Stimulated activated CD4-positive, alpha-beta T cell treated with anti-CD3 and anti-CD28 coated beads, Interleukin-4, amount 100 ng/mL, for 24 hours (primary cell): Measurements from ENCODE around the gene NDUFS7.

Source experiments
- DNase-seq: peaks from one replicate; pipeline ENCODE4 v3.0.0-alpha.2; 2020

Gene NDUFS7

DNA sequence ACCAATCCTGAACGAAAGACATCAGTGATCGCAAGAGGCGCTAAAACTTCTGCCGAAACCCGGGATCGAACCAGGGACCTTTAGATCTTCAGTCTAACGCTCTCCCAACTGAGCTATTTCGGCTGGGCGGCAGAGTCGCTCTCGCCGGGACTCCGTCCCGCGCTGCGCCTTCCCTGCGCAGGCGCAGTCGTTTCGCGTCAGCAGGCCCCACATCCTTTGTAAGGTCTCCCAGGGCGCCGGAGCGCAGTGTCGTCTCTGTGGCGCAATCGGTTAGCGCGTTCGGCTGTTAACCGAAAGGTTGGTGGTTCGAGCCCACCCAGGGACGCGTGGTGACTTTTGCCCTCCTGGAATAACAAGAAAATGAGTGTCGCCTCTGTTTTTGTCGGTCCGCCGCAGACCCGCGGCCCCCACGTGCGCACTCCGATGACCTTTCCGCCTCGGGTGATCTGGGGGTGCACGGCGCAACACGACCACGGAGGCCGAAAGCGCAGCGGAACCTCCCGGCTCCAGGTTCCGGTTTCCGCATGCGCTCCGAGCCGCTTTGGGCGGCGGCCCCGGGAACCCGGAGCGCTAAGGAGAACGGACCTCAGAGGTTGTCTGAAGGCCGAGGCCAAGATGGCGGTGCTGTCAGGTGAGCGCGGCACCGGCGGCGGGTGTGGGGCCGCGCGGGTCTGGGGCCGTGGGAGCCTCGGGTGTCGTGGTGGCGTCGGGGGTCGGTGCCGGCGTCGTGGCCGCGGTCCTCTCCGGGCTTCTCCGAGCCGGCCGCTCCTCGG, at the start of gene NDUFS7:
TSS of gene NDUFS7 (plus strand) at position 596 of the 773 bp plus-strand sequence. CDS start at position 616, 20 bp downstream.
- peak; percentile 92 for DNase-seq

DNA sequence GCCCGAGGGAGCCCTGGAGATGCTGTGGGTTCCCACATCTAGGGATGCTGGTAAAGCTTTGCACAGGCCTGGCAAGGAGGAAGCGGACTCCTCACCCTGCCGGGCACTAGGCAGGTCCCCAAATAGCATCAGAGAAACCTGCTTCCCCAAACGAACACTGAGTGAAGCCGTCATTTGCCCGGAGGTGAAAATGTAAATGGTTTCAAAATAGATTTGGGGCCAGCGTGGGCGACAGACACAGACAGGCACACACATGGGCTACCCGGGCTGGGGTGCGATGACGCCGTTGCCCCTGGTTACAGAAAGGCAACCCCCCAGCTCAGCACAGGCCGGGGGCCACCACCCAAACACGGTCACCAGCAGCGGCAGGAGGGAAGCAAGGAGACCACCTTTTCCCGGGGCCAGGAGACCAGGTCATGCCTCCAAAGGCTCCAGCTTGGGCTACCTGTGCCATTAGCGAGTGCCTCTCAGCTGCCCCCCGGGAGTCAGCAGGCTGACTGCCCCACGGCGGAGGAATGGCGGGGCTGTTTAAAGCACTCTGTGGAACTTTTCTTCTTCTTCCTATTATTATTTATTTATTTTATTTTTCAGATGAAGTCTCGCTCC, 47.5 kb upstream of the NDUFS7 start:
- no peak for DNase-seq

DNA sequence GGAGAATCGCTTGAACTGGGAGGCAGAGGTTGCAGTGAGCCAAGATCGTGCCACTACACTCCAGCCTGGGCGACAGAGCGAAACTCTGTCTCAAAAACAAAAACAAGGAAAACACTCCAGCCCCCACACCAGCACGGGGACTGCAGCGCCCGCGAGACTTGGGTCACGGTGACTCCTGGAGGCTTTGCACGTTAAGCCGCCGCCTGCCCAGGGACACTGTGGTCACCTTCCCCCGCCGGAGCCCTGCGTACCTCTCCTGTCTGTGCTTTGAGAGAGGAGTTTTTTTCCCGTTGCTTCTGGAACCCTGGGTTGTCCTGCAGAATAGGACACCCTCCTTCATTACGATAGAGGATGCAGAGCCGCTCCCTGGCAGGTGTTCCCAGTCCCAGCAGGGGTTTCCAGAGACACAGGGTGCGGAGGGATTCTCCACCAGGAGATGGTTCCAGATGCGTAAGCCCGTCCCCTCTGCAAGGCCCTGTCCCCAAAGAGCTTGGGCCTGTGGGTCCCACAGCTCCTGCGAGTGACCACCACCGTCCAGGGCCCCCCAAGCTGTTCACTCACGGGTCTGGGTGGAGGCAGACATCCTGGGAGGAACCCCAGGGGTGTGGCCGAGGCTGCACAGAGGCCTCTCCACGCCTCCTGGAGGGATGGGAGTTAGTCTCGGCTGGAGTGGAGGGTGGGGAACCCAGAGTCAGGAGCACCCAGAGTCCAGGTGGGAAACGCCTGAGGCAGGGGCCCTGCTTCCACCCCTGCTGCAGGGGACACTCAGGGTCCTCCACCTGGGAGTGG, 42.8 kb upstream of the NDUFS7 start:
- no peak for DNase-seq

DNA sequence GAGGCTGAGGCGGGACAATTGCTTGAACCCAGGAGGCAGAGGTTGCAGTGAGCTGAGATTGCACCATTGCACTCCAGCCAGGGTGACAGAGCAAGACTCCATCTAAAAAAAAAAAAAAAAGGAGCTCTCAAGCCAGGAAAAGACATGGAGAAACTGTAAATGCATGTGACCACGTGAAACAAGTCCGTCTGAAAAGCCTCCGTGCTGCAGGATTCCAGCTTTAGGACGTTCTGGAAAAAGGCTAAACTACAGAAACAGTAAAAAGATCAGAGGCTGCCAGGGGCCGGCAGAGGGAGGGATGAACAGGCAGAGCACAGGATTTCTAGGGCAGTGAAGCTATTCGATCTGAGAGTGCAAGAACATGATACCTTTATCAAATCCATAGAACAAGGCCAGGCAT, 40.7 kb upstream of the NDUFS7 start:
- DNase-seq, result no peak

DNA sequence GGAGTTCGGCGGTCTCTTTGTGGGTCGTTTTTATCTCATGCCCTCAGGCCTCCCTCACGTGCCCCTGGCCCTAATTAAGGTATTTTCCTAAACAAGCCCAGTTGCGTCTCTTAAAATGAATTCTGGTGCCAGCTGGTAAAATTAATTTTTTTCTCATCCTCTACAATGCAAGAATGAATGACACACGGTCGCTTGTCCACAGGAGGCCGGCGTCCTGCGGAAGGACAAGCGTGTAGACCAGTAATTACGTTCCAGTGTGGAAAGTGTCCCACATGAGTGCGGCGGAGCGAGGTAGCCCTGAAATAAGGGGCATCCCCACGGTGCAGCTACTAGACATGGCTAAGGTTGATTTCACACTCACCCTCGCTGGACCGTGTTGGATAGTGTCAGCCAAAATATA, 34.5 kb upstream of the NDUFS7 start:
- DNase-seq, result no peak

DNA sequence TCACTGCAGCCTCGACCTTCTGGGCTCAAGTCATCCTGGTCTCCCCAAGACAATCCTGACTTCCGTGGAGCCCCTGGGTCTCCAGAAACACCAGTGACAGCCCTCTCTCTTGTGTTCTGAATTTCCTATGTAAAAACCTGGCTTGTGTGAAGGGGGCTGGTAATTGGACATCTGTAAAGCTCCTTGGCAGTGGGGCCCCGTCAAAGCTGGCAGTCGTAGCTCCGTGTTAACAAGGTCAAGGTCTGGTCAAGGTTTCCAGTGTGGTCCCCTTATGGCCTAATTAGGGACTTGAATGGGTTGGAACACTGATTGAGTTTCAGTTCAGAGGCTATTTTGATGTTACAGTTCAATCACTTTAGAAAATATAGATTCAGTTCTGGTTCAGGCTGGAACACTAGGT, 32.8 kb upstream of the NDUFS7 start:
- no peak for DNase-seq

DNA sequence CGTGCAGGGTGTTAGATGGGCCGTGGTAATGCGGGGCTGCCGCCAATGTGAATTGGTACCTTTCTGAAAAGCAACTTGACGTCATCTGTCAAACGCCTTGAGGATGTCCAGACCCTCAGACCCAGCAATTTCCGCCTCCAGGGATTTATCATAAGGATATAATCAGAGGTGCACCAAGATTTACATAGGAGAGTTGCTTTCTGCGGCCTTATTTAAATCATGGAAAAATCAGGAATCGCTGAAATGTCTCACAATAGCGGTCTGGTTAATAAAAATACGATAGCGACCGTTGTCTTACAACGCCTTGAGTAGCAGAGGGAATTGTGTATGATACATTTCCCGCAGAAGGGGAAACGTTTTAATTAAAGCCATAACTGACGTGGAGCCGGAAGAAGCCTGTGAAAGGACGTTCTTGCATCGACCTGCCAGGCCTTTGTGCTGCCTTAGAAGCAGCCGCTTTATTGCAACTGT, 32.3 kb upstream of the NDUFS7 start:
- no peak for DNase-seq

DNA sequence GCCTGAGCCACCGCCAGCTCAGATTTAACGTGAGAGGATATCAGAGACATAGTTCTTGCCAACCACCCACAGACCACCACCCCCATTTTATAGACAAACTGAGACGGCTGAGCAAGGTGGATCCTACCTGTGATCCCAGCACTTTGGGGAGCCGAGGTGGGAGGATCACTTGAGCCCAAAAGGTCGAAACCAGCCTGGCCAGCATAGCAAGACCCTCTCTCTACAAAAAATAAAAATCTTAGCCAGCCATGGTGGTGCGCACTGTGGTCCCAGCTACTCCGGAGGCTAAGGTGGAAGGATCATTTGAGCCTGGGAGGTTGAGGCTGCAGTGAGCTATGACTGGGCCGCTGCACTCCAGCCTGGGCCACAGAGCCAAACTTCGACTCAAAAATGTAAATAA, 30.6 kb upstream of the NDUFS7 start:
- no peak for DNase-seq

DNA sequence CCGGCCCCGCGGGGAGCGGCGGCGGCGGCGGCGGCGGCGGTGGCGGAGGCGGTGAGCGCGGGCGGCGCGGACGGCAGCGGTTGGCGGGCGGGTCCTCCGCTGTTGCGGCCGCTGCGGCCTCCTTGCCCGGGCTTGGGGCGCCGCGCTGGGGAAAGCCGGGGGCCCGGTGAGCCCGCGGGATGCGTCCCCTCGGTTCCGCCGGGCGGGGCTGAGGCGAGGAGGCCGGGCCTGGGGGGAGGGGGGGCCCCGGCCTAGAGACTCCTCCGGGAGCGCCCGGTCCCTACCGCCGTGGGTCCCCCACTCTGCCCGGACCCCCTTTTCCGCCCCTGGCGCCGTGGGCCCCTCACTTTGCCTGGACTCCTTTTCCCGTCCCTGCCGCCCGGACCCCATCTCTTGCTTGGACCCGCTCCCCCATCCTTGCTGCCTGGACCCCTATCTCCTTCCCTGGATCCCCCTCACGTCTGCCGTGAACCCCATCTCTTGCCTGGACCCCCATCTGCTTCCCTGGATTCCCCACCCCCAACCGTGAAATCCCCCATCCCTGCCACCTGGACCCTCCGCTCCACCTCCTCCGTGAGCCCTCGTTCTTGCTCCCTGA, 28.6 kb upstream of the NDUFS7 start:
- no peak for DNase-seq

DNA sequence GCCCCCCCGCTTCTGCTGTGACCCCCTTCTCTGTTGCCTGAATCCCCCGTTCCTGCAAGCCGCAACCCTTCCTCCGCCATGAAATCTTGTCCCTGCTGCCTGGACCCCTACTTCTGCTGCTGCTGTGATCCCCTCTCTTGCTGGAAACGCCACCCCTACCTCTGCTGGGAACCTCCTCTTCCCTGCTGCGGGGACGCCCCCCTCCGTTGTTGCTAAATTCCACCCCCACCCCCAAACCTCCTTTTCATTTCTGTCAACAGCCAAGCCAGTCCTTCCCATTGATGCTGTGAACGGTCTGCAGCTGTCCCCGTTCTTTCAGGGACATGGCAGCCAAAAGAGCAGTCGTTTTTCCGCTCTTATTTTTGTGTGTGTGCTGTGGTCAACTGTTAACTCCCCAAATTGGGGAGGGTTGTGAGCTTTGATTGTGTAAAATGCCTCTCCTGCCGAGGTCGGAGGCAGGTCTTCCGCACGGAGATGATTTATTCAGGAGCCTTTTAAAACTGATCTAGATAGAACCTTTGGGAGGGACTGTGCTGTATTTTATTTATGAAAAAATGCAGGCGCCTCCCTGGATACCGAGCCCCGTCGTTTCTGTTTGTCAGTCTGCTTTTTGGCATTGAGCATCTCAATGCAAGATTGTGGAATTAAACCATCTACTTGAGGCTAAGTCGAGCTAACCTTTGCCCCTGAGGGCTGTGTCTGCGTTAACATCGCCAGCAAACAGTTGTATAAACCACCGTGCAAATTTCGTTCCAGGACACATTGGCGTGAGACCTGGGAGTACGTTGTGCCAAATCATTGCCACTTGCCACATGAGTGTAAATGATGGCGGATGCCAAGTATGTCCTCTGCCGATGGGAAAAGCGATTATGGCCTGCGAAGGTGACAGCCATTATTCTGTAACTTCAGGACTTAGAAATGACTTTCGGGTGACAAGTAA, 27.9 kb upstream of the NDUFS7 start:
- DNase-seq, result no peak

DNA sequence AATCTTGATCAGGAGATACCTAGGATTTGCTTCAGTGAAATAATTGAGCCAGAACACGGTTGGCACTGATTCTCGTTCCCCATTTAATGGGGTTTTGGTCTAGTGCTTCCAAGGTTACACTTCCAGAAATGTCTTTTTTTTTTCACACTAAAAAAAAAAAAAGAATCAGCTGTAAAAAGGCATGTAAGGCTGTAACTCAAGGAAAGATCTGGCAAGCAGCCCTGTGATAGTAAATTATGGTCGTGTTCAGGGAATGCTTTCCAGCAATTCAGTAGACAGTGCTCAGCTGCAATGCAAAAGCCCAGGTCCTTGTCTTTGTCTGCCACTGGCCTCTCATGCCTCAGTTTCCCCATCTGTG, 27.2 kb upstream of the NDUFS7 start:
- no peak for DNase-seq

DNA sequence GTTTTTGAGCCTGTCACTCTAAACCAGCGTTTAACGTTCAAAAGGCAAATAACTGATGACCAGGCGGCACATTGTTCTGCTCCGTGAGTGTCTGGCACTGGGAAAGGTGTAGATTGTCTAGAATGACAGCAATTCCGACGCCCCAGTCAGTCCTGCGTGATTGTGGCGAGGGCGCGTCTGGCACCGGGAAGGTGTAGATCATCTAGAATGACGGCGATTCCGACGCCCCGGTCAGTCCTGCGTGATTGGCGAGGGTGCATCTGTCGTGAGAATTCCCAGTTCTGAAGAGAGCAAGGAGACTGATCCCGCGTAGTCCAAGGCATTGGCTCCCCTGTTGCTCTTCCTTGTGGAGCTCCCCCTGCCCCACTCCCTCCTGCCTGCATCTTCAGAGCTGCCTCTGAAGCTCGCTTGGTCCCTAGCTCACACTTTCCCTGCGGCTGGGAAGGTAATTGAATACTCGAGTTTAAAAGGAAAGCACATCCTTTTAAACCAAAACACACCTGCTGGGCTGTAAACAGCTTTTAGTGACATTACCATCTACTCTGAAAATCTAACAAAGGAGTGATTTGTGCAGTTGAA, 26.1 kb upstream of the NDUFS7 start:
- DNase-seq, result no peak

DNA sequence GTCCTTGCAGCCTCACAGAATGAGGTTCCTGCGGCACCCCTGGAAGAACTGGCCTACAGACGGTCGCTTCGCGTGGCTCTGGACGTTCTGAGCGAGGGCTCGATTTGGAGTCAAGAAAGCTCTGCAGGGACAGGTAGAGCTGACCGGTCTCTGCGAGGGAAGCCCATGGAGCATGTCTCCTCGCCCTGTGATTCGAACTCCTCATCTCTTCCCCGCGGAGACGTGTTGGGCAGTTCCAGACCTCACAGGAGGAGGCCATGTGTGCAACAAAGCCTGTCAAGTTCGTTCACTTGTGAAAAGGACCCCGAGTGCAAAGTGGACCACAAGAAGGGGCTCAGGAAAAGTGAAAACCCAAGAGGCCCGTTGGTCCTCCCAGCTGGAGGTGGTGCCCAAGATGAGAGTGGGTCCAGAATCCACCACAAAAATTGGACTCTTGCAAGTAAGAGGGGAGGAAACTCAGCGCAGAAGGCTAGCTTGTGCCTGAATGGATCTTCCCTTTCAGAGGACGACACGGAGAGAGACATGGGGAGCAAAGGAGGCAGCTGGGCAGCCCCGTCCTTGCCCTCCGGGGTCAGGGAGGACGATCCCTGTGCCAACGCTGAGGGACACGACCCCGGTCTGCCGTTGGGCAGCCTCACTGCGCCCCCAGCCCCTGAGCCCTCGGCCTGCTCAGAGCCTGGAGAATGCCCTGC, 23.4 kb upstream of the NDUFS7 start:
- DNase-seq, result no peak

DNA sequence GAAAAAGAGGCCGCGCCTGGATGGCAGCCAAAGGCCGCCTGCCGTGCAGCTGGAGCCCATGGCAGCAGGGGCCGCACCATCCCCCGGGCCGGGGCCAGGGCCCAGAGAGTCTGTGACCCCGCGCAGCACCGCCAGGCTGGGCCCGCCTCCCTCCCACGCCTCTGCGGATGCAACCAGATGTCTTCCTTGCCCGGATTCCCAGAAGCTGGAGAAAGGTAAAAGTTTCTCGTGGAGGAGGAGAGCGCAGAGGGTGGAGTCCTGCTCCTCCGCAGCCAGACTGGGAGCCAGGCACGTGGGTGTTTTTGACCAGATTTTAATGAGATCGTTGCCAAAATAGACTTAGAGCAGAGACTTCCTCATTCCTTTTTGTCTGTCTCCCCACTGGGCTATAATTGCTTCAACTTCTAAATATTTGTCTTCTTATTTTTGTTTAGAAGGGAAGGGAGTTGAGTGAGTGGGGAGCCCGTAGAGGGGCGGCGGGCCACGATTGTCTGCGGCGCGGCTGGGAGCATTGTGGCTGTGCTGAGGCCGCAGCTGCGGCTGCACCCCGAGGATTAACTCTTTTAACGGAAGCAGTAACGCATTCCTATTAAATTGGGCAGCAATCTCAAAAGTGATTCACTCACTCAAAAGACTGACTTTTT, 22.8 kb upstream of the NDUFS7 start:
- no peak for DNase-seq

DNA sequence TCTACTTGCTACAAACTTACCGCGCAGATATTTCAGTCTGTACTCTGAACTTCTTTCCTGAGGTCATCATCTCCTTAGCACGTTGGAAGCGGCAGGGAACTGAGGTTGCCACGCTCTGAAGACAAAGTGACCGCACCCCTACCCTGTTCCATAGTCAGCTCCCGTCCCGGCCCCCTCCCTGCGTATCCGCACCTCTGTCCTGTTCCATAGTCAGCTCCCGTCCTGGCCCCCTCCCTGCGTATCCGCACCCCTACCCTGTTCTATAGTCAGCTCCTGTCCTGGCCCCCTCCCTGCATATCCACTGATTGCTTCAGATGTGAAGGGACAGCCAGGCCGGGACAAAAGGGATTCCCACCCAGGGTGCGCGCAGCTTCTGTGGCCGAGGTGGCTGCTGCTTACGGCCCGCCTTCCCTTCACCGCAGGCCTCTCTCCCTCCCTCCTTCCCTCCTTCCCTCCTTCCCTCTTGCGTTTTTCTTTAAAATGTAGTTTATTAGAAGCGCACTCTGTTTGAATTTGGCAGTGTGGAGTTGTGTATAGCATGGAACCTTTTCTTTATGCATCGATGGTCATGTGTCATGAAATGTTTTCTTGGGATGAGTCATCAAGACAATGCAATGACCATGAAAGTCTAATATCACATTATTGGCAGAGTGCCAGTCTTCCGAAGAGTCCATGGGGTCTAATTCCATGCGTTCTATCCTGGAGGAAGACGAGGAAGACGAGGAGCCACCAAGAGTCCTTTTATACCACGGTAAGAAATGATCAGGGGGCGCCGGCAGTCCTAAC, 21.9 kb upstream of the NDUFS7 start:
- DNase-seq, result no peak

DNA sequence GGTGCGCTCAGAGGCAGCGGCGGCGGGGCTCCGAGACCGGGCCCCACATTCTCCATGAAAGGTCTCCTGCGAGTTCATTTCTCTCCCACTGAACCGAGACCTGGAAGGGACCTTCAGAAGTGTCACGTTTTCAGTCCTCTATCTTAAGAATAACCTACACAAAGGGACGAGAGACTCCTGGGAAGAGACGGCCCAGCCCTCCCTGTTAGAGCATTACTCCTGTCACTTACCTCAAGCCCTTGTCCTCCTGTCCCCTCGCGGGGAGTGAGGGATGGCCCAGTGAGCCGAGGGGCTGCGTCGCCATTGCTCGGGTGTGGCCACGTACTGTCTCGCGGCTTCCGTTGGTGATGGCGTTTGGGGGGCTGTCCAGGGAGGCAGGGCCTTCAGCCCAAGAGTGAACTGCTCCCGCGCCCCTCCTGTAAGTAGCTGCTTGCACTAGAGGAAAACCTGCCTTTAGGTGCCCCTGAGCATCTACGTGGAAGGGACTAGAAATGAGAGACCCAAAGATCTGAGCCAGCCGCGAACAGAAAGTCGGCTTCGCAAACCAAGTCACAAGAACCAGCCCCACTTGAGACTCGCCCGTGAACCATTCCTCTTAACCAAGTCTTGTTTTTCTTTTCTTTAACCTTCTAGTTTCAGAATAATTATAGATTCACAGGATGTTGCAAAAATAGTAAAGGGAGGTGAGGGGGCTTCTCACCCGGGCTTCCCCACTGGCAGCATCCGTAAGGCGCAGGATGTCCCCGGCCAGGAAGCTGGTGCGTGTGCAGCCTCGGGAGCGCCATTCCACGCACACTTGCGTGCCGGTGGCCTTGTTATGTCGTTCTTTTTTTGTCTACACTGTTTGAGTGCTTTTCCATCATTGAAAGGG, 21.1 kb upstream of the NDUFS7 start:
- DNase-seq, result no peak

DNA sequence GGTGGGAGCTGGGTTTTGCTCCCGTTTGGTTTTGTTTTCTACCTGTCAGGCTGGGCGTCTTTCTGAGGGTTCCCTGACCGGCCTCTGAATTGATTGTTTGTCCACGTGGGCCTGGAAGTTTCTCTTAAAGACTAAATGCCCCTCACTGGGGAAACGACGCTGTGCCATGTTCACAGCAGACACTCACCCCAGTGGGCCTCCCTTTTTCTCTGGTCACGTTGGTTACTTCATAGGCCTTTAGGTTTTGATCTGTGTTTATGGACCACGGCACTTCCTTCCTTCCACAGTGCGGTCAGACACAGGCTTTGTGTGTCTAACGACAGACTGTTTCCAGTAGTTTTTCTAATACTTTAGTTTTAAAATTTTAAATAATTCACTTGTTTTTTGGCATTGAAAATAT, 20.1 kb upstream of the NDUFS7 start:
- no peak for DNase-seq

DNA sequence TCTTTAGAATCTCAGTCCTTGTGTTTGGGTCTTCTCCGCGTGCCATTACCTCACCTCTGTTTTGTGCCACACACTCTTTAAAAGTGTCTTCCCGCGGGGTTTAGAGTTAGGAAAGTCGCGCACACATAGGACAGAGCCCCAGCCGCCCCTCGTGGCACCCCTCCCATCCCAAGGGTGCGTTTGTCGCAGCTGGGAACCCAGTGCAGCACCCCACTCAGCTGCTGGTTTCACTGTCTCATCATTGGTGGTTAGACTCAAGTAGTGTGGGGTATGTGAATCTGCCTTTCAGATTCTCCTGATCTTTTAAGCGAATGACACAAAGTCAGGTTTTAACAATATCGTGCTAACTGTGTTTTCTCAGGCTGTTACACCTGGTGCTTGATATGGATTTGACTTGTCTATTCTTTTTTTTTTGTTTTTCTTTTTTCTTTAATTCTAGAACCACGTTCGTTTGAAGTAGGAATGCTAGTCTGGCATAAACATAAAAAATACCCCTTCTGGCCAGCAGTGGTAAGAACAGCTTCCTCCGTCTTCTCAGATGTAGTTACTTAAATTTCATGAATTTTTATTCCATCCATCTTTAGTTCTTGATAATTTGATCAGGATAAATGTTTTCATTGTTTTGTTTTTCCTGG, 19.5 kb upstream of the NDUFS7 start:
- DNase-seq, result no peak
